Liver (tissue), 3 donors: ENCODE data around the gene ANKS1A.

Experiments used
- CTCF ChIP-seq: fragments of 150-350 bp; IDR thresholded peaks from 2 replicates; pipeline ENCODE4 v1.5.1; 2017; ENCODE audit warnings: improper control_type of control experiment, low read depth, low read length; ENCODE audit not compliant: missing input control
- GABPA ChIP-seq, 2 donors: IDR thresholded peaks in 1 of 2; conservative IDR thresholded peaks in 1 of 2; 2 replicates each; pipeline ENCODE4 v1.6.1; 2016; ENCODE audit warnings: antibody characterized with exemption in 2 of 2, mild to moderate bottlenecking in 1 of 2, moderate library complexity in 1 of 2
- HNF4G ChIP-seq: IDR thresholded peaks from 2 replicates; pipeline ENCODE4 v1.6.1; 2016; ENCODE audit warnings: antibody characterized with exemption
- MAX ChIP-seq: IDR thresholded peaks from 2 replicates; pipeline ENCODE4 v1.6.1; 2016; ENCODE audit warnings: antibody characterized with exemption
- RAD21 ChIP-seq, 2 donors: IDR thresholded peaks; 2 replicates each; pipeline ENCODE4 v1.6.1; 2016; ENCODE audit warnings: antibody characterized with exemption in 2 of 2, mild to moderate bottlenecking in 2 of 2
- RXRA ChIP-seq, 2 donors: IDR thresholded peaks; 2 replicates each; pipeline ENCODE4 v1.6.1; 2017 to 2018; ENCODE audit warnings: antibody characterized with exemption in 2 of 2, mild to moderate bottlenecking in 1 of 2
- SP1 ChIP-seq: IDR thresholded peaks from 2 replicates; pipeline ENCODE4 v1.6.1; 2018; ENCODE audit warnings: antibody characterized with exemption, mild to moderate bottlenecking
- TAF1 ChIP-seq: conservative IDR thresholded peaks from 2 replicates; pipeline ENCODE4 v1.6.1; 2016; ENCODE audit warnings: antibody characterized with exemption, mild to moderate bottlenecking
- TF ChIP-seq, protein P1 (sequence below): IDR thresholded peaks from 2 replicates; pipeline ENCODE4 v1.6.1; 2016; ENCODE audit warnings: antibody characterized with exemption, mild to moderate bottlenecking
- donor health status: healthy.
- donor health status: healthy.

GRCh38 chr6:35043381-35044130 is 154.5 kb downstream of the ANKS1A start:
- TF ChIP-seq CTCF (no peak), MAX (no peak), TAF1 (no peak), HNF4G (no peak), SP1 (no peak), RAD21 (IDR thresholded peaks at IDR 0.05) (no peak), RXRA (IDR thresholded peaks at IDR 0.05) (no peak), GABPA (IDR thresholded peaks at IDR 0.05 in 1 of 2, conservative IDR thresholded peaks at IDR 0.05 in 1 of 2) (no peak)
- TF ChIP-seq, protein P1, sequence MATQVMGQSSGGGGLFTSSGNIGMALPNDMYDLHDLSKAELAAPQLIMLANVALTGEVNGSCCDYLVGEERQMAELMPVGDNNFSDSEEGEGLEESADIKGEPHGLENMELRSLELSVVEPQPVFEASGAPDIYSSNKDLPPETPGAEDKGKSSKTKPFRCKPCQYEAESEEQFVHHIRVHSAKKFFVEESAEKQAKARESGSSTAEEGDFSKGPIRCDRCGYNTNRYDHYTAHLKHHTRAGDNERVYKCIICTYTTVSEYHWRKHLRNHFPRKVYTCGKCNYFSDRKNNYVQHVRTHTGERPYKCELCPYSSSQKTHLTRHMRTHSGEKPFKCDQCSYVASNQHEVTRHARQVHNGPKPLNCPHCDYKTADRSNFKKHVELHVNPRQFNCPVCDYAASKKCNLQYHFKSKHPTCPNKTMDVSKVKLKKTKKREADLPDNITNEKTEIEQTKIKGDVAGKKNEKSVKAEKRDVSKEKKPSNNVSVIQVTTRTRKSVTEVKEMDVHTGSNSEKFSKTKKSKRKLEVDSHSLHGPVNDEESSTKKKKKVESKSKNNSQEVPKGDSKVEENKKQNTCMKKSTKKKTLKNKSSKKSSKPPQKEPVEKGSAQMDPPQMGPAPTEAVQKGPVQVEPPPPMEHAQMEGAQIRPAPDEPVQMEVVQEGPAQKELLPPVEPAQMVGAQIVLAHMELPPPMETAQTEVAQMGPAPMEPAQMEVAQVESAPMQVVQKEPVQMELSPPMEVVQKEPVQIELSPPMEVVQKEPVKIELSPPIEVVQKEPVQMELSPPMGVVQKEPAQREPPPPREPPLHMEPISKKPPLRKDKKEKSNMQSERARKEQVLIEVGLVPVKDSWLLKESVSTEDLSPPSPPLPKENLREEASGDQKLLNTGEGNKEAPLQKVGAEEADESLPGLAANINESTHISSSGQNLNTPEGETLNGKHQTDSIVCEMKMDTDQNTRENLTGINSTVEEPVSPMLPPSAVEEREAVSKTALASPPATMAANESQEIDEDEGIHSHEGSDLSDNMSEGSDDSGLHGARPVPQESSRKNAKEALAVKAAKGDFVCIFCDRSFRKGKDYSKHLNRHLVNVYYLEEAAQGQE, result no peak
